ENCODE data around the gene SMARCA2.

The SMARCA2 gene

GRCh38 chr9:2198956-2199635 is 183.9 kb downstream of the SMARCA2 start:
- H3K36me3 ChIP-seq (ENCODE audit: low read depth) = no peaks in the 10 kb centered on the region
- H3K4me3 ChIP-seq (ENCODE audit: severe bottlenecking) = no peak overlapping the region
- no peaks in the 10 kb centered on the region for H3K9me3 ChIP-seq (ENCODE audit: severe bottlenecking)
- no peak for TF ChIP-seq CTCF (IDR thresholded peaks at IDR 0.05; ENCODE audit: poor library complexity, severe bottlenecking)
- H3K4me1 ChIP-seq (ENCODE audit: insufficient read depth, poor library complexity, severe bottlenecking) = no peaks in the 10 kb centered on the region
- DNase-seq (ENCODE audit: low spot score) (no peak), ATAC-seq (ENCODE audit: low read depth) (no peak)
- H3K27me3 ChIP-seq (ENCODE audit: insufficient read depth, poor library complexity, severe bottlenecking) = no peaks in the 10 kb centered on the region
- H3K27ac ChIP-seq (ENCODE audit: poor library complexity, severe bottlenecking) = no peak overlapping the region

GRCh38 chr9:2199999-2200796 is 185.1 kb downstream of the SMARCA2 start:
- Histone ChIP-seq H3K27me3 (ENCODE audit: insufficient read depth, poor library complexity, severe bottlenecking) (no peaks in the 10 kb centered on the region), H3K4me1 (ENCODE audit: insufficient read depth, poor library complexity, severe bottlenecking) (no peaks in the 10 kb centered on the region), H3K27ac (ENCODE audit: poor library complexity, severe bottlenecking) (no peak overlapping the region), H3K9me3 (ENCODE audit: severe bottlenecking) (no peaks in the 10 kb centered on the region), H3K4me3 (ENCODE audit: severe bottlenecking) (no peak overlapping the region), H3K36me3 (ENCODE audit: low read depth) (no peaks in the 10 kb centered on the region)
- DNase-seq (ENCODE audit: low spot score) (no peak), ATAC-seq (ENCODE audit: low read depth) (no peak)
- no peak for TF ChIP-seq CTCF (IDR thresholded peaks at IDR 0.05; ENCODE audit: poor library complexity, severe bottlenecking)

GRCh38 chr9:2208465-2208864 is 193.3 kb downstream of the SMARCA2 start:
- Histone ChIP-seq H3K4me3 (ENCODE audit: severe bottlenecking) (no peak overlapping the region), H3K36me3 (ENCODE audit: low read depth) (no peaks in the 10 kb centered on the region), H3K4me1 (ENCODE audit: insufficient read depth, poor library complexity, severe bottlenecking) (no peaks in the 10 kb centered on the region), H3K9me3 (ENCODE audit: severe bottlenecking) (no peaks in the 10 kb centered on the region), H3K27ac (ENCODE audit: poor library complexity, severe bottlenecking) (no peak overlapping the region), H3K27me3 (ENCODE audit: insufficient read depth, poor library complexity, severe bottlenecking) (no peaks in the 10 kb centered on the region)
- TF ChIP-seq CTCF (IDR thresholded peaks at IDR 0.05; ENCODE audit: poor library complexity, severe bottlenecking) = no peak
- DNase-seq (ENCODE audit: low spot score) (no peak), ATAC-seq (ENCODE audit: low read depth) (no peak)

- Histone ChIP-seq H3K27ac (ENCODE audit: poor library complexity, severe bottlenecking) (no peak overlapping the region), H3K9me3 (ENCODE audit: severe bottlenecking) (no peaks in the 10 kb centered on the region), H3K27me3 (ENCODE audit: insufficient read depth, poor library complexity, severe bottlenecking) (no peaks in the 10 kb centered on the region), H3K36me3 (ENCODE audit: low read depth) (no peaks in the 10 kb centered on the region), H3K4me3 (ENCODE audit: severe bottlenecking) (no peak overlapping the region), H3K4me1 (ENCODE audit: insufficient read depth, poor library complexity, severe bottlenecking) (no peaks in the 10 kb centered on the region)
- ATAC-seq (ENCODE audit: low read depth) = no peak
- TF ChIP-seq CTCF (IDR thresholded peaks at IDR 0.05; ENCODE audit: poor library complexity, severe bottlenecking) = no peak
- no peak for DNase-seq (ENCODE audit: low spot score)
These were observed 193.8 kb downstream of the SMARCA2 start for GRCh38 chr9:2208991-2209390.

- no peak overlapping the region for H3K4me3 ChIP-seq (ENCODE audit: severe bottlenecking)
- no peaks in the 10 kb centered on the region for H3K4me1 ChIP-seq (ENCODE audit: insufficient read depth, poor library complexity, severe bottlenecking)
- no peak overlapping the region for H3K27ac ChIP-seq (ENCODE audit: poor library complexity, severe bottlenecking)
- TF ChIP-seq CTCF (IDR thresholded peaks at IDR 0.05; ENCODE audit: poor library complexity, severe bottlenecking) = no peak
- no peaks in the 10 kb centered on the region for H3K27me3 ChIP-seq (ENCODE audit: insufficient read depth, poor library complexity, severe bottlenecking)
- no peaks in the 10 kb centered on the region for H3K36me3 ChIP-seq (ENCODE audit: low read depth)
- no peaks in the 10 kb centered on the region for H3K9me3 ChIP-seq (ENCODE audit: severe bottlenecking)
- DNase-seq (ENCODE audit: low spot score) = no peak
- ATAC-seq (ENCODE audit: low read depth) = no peak
These were observed 194.3 kb downstream of the SMARCA2 start for GRCh38 chr9:2209400-2209799.
